Stomach smooth muscle (tissue), 2 donors: ENCODE data around the gene TH.

Source experiments
- H3K27ac ChIP-seq: one replicate; pipeline ENCODE4 v1.7.0; 2013; ENCODE audit warnings: mild to moderate bottlenecking, low read length, inconsistent platforms
- H3K27me3 ChIP-seq, 2 donors: one replicate each; pipeline ENCODE4 v1.7.0; 2013; ENCODE audit warnings: low read length in 2 of 2; ENCODE audit not compliant: insufficient read depth in 2 of 2, control insufficient read depth in 1 of 2
- H3K36me3 ChIP-seq, 2 donors: one replicate each; pipeline ENCODE4 v1.7.0; 2013; ENCODE audit warnings: low read length in 2 of 2; ENCODE audit not compliant: control insufficient read depth in 2 of 2, insufficient read depth in 2 of 2
- H3K4me1 ChIP-seq: one replicate; pipeline ENCODE4 v1.7.0; 2013; ENCODE audit warnings: low read length; ENCODE audit not compliant: control insufficient read depth, insufficient read depth
- H3K4me3 ChIP-seq, 2 donors: one replicate each; pipeline ENCODE4 v1.7.0; 2013; ENCODE audit warnings: low read length in 2 of 2
- H3K9ac ChIP-seq, 2 donors: one replicate each; pipeline ENCODE4 v1.7.0; 2013; ENCODE audit warnings: low read length in 2 of 2, mild to moderate bottlenecking in 1 of 2
- H3K9me3 ChIP-seq, 2 donors: one replicate each; pipeline ENCODE4 v1.7.0; 2013; ENCODE audit warnings: low read length in 2 of 2; ENCODE audit not compliant: control insufficient read depth in 2 of 2
- donor health status: healthy.
- donor health status: Pancreatic carcinoma.

TH gene

DNA sequence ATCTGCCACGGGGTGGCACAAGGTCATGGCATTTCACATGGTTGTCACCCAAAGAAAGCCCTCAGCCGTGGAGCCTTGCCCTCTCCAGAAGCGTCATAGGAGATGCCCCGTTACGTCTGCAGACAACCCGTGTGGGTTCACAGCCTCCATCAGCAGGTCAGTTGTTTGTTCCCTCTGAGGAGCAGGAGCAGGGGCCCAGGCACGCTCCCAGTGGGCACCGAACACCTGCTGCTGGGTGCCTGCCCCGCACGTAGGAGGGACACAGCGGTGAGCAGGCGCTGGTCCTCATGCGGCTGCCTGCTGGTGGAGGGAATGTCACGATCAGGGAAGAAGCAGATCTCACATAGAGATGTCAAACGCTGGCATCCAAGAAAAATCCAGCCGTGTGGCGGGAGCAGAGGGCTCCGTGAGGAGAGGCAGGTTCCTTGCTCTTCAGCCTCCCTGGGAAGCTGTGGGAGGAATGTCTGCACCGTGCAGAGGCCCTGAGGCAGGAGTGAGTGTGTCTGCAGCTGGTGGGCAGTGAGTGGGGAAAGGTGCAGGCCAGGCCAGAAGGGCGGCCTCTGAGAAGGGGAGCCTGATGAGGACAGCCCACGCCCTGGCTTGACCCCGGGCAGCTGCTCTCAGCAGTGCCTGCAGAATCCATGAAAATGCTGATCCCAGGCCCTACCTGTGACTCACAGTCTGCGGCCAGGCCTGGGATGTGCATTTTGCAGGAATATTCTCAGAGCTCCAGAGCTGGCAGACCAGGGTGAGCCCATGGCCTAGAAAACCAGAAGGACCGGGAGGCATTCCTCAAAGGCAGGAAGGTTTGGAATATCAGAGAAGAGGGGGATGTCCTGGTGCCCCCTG is 36.4 kb upstream of the TH start:
- Histone ChIP-seq H3K36me3 (no peaks in the 10 kb centered on the region), H3K4me1 (no peaks in the 10 kb centered on the region), H3K9ac (no peak overlapping the region), H3K9me3 (peaks cover 0 to 8% of the 10 kb centered on the region in 2 donors), H3K4me3 (no peak overlapping the region), H3K27ac (no peak overlapping the region), H3K27me3 (peaks cover 0 to 3% of the 10 kb centered on the region in 2 donors)

DNA sequence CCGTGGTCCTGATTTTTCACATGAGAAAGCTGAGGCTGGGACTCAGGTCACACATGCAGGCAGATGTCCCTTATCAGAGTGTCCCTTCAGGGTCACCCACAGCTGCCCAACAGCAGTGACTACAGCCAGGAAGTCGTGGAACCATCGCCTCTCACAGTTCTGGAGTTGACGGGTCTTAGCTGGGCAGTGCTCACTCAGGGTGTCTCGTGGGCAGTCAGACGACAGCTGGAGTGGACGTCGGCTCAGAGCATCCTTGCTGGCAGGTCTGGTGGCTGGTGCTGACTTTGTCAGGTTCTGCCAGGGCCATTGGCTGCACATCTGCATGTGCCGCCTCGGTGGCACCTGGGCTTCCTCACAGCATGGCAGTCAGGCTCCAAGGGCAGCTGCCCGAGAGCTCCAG is 35.6 kb upstream of the TH start:
- H3K9ac ChIP-seq: no peak overlapping the region
- H3K4me3 ChIP-seq: no peak overlapping the region
- no peaks in the 10 kb centered on the region for H3K4me1 ChIP-seq
- no peaks in the 10 kb centered on the region for H3K36me3 ChIP-seq
- peaks cover 0 to 3% of the 10 kb centered on the region in 2 donors for H3K27me3 ChIP-seq
- no peak overlapping the region for H3K27ac ChIP-seq
- H3K9me3 ChIP-seq: peaks cover 0 to 8% of the 10 kb centered on the region in 2 donors

DNA sequence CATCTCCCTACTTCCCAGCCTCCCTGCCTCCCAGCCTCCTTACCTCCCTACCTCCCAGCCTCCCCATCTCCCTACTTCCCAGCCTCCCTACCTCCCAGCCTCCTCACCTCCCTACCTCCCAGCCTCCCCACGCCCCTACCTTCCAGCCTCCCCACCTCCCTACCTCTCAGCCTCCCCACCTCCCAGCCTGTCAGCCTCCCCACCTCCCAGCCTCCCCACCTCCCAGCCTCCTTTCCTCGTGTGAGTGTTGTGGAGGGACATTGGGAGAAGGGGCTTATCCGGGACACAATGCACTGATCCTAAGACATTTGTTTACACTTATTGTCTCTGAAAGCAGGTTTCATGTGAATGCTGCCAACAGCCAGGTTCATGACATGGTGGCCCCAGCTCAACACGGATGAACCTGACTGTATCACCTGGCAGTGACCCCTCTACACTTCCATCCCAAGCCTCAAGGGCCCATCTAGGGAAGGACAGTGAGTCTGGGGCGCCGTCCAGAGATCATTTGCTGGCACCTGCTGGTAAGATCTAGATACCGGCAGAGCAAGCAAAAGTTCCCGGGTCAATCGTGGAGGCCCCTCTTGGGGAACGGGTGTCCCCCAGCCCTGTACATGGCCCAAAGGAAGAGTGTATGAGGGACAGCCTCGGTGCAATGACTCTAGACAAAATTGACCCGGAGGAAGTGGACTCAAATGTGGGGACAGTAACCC is 34.5 kb upstream of the TH start:
- no peaks in the 10 kb centered on the region for H3K36me3 ChIP-seq
- H3K4me3 ChIP-seq: no peak overlapping the region
- H3K27ac ChIP-seq: no peak overlapping the region
- no peaks in the 10 kb centered on the region for H3K4me1 ChIP-seq
- peaks cover 0 to 8% of the 10 kb centered on the region in 2 donors for H3K9me3 ChIP-seq
- H3K9ac ChIP-seq: no peak overlapping the region
- peaks cover 0 to 3% of the 10 kb centered on the region in 2 donors for H3K27me3 ChIP-seq

DNA sequence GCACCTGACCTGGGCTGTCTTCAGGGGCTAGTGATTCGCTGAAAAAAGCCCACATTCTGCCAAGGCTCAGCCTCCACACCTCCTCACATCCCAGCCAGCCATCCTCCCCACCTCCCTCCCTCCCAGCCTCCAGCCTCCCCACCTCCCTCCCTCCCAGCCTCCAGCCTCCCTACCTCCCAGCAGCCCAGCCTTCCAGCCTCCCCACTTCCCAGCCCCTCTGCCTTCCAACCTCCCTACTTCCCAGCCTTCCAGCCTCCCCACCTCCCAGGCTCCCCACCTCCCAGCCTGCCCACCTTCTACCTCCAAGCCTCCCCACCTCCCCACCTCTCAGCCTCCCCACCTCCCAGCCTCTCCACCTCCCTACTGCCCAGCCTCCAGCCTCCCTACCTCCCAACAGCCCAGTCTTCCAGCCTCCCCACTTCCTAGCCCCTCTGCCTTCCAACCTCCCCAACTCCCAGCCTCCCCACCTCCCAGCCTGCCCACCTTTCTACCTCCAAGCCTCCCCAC is 33.7 kb upstream of the TH start:
- Histone ChIP-seq H3K27ac (no peak overlapping the region), H3K4me3 (no peak overlapping the region), H3K27me3 (peaks cover 0 to 3% of the 10 kb centered on the region in 2 donors), H3K9ac (no peak overlapping the region), H3K9me3 (peaks cover 0 to 8% of the 10 kb centered on the region in 2 donors), H3K36me3 (no peaks in the 10 kb centered on the region), H3K4me1 (no peaks in the 10 kb centered on the region)

DNA sequence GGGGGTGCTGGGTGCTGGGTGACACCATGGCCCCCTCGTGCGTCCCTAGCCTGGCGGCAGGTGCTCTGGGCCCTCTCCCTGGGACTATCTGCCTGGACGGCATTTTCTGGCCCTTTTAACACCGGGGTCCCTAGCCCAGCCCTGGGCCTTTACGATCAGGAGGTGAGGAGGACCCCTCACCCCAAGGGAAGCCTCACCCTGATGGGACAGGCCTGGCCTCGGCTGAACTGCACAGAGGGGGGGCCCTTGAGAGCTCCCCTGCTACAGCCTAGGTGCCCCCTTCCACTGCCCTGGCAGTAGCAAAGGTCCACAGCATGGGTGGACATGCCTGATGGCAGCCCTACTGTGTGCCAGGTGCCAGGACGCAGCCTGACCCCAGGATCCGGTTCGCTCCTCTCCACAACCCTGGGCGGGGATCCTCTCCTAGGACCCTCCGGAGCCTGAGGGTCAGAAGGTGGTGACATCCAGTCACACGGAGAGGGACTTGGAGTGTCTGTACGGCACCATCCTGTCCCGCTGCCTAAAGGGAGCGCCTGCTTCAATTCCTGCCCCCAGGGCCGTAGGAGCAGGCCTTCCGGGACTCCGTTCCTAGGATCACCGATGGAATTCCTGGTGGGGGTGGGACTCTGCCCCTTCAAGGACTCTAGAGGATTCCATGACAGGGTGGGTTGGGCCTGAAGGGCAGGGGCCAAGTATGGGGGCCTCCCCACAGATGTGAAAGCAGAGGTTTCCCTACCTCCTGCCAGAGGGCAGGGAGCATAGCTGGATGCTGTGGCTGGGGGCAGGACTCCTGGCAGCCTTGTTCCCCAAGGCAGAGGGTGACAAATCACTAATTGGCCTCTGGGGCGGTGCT is 33.0 kb upstream of the TH start:
- H3K4me3 ChIP-seq: no peak overlapping the region
- peaks cover 0 to 8% of the 10 kb centered on the region in 2 donors for H3K9me3 ChIP-seq
- no peaks in the 10 kb centered on the region for H3K36me3 ChIP-seq
- H3K9ac ChIP-seq: no peak overlapping the region
- no peaks in the 10 kb centered on the region for H3K27me3 ChIP-seq
- no peaks in the 10 kb centered on the region for H3K4me1 ChIP-seq
- no peak overlapping the region for H3K27ac ChIP-seq

DNA sequence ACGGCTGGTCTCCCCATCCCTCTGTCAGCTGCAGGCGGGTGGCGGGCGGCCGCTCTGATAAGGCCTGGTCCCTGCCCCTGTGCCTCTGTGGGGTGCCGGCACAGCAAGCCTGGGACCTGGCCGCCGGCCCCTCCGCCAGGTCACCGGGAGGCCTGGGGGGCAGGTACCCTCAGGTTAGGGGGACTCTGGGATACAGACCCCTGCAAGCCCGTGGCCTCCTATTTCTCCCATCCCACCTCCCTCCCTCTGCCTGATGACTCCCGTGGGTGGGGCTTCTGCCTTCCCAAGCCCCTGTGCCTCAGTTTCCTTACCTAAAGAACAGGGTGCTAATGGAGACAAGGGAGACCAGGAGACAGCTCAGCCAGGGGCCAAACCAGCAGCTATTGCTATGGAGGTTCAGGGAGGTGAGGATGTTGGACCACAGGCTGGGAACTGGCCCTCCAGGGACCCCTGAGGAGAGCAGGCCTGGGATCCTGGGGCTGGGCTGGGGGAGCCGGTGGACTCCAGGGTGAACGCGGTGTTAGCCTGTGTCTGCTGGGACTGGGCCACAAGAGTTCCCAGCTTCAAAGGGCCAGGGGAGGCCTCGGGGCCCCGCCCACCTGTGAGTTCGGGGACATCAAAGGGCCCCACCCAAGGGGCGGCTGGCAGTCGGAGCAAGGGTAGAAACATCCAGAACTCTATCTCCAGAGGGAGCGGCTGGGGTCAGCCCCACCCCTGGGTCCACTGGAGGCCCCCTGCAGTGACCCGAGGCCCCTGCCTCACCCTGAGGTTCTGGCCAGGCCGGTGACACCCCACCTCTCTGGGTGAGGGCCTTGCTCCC is 32.0 kb upstream of the TH start:
- no peaks in the 10 kb centered on the region for H3K4me1 ChIP-seq
- no peaks in the 10 kb centered on the region for H3K27me3 ChIP-seq
- no peak overlapping the region for H3K9ac ChIP-seq
- H3K4me3 ChIP-seq: no peak overlapping the region
- H3K9me3 ChIP-seq: peaks cover 0 to 8% of the 10 kb centered on the region in 2 donors
- no peak overlapping the region for H3K27ac ChIP-seq
- H3K36me3 ChIP-seq: no peaks in the 10 kb centered on the region

DNA sequence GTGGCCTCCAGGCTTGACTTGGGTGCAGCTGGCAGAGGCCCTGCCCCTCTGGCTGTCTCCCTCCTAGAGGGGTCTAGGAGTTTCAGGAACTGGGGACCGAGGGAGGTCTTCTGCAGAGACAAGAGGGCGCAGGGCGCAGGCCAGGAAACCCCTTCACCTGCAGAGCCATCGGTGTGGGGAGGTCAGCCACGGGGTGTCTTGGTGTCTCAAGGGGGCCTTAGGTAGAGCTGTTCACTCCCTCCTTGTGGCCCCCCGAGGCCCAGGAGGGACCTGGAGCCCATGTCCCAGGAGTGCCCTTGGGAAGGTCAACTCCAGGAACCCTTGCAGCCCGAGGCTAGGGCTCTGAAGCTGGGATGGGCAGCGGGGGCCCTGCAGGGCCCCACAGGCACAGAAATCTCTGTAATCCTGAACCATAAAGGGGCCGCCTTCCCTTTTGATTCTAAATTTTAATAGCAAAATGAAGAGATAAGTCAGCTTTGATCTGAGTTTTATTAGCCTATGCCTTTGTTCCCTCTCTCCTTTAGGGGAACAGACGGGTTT is 31.4 kb upstream of the TH start:
- H3K9me3 ChIP-seq: peaks cover 0 to 8% of the 10 kb centered on the region in 2 donors
- H3K27ac ChIP-seq: no peak overlapping the region
- no peak overlapping the region for H3K4me3 ChIP-seq
- H3K27me3 ChIP-seq: no peaks in the 10 kb centered on the region
- no peak overlapping the region for H3K9ac ChIP-seq
- H3K4me1 ChIP-seq: no peaks in the 10 kb centered on the region
- no peaks in the 10 kb centered on the region for H3K36me3 ChIP-seq

DNA sequence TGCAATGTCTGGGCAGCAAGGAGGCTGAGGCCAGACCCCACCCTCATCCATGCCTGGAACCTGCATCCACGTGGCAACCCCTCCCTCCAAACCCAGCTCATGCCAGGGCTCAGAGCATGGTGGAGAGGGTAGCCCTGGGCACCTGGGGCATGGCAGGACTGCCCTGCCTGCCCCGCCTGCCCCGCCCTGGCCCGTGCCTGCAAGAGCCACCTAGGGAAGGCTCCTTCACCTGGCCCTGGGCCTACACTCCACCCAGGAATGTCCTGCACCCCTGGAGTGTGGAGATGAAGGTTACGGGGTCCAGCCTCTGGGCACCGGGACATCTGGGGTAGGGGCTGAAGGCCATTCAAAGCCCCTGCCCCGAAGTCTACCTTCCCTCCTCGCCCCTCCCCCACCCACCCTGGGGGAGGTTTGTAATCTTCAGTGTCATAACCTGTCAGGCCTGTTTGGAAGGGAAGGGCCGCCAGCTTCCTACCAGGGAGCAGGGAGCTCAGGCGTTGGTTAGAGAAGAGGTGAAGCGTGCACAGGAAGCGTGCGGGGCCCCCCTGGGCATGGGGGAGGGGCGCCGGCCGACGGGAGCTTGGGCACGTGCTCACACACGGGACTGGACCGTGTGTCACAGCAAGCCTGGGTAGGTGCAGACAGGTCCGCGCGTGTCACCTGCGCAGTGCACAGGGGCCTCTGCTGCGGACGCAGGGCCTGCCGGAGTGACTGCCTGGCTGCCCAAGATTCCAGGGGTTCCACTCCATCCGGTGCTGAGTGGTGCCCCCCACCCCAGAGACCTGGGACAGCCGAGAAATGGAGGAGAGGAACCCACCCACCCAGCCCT is 30.7 kb upstream of the TH start:
- H3K4me1 ChIP-seq: no peaks in the 10 kb centered on the region
- H3K9ac ChIP-seq: no peak overlapping the region
- H3K9me3 ChIP-seq: peaks cover 0 to 3% of the 10 kb centered on the region in 2 donors
- H3K36me3 ChIP-seq: no peaks in the 10 kb centered on the region
- H3K4me3 ChIP-seq: no peak overlapping the region
- H3K27me3 ChIP-seq: no peaks in the 10 kb centered on the region
- no peak overlapping the region for H3K27ac ChIP-seq

DNA sequence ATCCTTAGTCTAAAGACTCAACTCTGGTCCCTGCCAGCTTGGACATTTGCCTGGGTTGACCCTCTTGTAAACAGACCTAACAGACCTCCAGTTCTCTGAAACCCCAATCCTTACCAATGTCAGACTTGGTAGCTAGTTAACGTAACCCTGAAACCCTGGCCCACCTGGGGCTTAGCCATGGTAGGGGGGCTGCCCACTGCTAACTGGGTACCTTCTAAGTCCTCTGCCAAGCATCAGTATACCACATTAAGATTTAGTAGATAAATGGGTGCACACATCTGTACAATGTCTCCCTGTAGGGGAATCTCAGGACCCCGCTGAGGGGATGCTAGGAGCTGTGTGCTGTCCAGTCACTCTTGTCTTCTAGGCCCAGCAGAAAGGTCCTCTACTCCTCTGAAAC is 29.9 kb upstream of the TH start:
- Histone ChIP-seq H3K27ac (no peak overlapping the region), H3K4me1 (no peaks in the 10 kb centered on the region), H3K4me3 (no peak overlapping the region), H3K36me3 (no peaks in the 10 kb centered on the region), H3K9me3 (no peaks in the 10 kb centered on the region), H3K9ac (no peak overlapping the region), H3K27me3 (peaks cover 0 to 2% of the 10 kb centered on the region in 2 donors)
